AG10803 (cell line): ENCODE results near the gene CNGA3.
"Not testable (repeated sequence)": the region's sequence is repeated elsewhere in the genome, so short reads cannot be mapped to it uniquely, and the experiment has no call there.

Experiments
- DNase-seq: peaks from one replicate; pipeline ENCODE4 v3.0.0; 2010; ENCODE audit warnings: low read depth
- H3K4me3 ChIP-seq: 2 replicates; pipeline ENCODE4 v1.5.1; 2011; ENCODE audit warnings: mild to moderate bottlenecking, low read length, control low read depth
- TF ChIP-seq, protein P1 (sequence below): conservative IDR thresholded peaks from 2 replicates; pipeline ENCODE4 v1.5.1; 2011; ENCODE audit warnings: mild to moderate bottlenecking, low read length, control low read depth, inconsistent platforms

CNGA3 gene

DNA sequence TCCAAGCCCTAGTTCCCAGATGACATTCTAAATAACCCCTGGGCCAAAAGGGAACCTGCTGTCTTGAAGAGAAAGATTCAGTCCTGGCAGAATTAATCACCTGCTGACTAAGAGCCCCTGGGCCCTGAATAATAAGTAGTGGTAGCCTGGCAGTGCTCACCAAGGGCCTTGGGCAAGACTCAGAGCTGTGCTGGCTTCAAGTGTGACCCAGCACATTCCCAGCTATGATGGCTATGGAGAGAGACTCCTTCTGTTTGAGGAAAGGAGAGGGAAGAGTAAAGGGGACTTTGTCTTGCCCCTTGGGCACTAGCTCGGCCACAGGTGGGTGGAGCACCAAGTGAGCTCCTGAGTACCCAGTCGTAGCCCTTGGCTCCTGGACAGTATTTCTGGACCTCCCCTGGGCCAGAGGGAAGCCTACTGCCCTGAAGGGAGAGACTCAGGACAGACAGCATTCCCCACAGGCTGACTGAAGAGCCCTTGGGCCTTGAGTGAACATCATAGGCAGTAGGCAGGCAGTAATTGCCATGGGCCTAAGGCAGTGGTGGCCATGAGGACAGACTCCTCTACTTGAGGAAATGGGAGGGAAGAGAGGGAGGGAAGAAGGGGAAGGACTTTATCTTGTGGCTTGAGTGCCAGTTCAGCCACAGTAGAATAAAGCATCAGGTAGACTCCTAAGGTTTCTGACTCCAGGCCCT, 58.4 kb downstream of the CNGA3 start:
- TF ChIP-seq, protein P1, sequence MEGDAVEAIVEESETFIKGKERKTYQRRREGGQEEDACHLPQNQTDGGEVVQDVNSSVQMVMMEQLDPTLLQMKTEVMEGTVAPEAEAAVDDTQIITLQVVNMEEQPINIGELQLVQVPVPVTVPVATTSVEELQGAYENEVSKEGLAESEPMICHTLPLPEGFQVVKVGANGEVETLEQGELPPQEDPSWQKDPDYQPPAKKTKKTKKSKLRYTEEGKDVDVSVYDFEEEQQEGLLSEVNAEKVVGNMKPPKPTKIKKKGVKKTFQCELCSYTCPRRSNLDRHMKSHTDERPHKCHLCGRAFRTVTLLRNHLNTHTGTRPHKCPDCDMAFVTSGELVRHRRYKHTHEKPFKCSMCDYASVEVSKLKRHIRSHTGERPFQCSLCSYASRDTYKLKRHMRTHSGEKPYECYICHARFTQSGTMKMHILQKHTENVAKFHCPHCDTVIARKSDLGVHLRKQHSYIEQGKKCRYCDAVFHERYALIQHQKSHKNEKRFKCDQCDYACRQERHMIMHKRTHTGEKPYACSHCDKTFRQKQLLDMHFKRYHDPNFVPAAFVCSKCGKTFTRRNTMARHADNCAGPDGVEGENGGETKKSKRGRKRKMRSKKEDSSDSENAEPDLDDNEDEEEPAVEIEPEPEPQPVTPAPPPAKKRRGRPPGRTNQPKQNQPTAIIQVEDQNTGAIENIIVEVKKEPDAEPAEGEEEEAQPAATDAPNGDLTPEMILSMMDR: no peak
- DNase-seq: no peak
- no peak overlapping the region for H3K4me3 ChIP-seq

DNA sequence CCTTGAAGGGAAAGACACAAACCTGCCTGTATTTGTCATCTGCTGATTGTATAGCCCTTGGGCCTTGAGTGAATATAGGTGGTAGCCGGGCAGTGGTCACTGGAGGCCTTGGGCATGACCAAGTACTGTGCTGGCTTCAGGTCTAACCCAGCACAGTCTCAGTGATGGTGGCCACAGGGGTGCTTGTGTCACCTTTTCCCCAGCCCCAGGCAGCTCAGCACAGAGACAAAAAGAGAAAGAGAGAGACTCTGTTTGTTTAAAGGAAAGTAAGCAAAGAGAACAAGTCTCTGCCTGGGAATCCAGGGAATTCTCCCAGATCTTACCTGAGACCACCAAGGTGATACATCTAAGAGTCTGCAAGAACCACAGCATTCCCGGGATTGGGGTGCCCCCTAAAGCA, 59.0 kb downstream of the CNGA3 start:
- no peak overlapping the region for H3K4me3 ChIP-seq
- no peak for DNase-seq
- TF ChIP-seq, protein P1: no peak

DNA sequence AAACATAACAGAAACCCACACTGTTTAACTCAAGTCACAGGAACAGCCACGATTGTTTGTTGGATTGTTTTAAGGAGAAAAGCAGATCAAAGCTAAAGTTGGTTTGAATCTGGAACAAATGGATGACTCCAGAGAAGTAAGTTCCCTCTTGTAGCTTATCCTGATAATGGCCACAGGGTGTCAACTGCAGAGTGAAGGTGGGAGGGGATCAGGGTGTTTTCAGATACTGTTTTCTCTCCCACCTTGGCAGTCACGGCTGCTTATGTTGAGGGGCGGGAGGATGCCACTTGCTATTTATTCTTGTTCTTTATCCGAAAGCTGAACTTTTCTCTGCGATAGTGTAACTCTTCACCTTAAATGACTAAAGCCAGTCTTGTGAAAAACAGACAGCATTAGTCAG, 61.9 kb downstream of the CNGA3 start:
- no peak for DNase-seq
- no peak overlapping the region for H3K4me3 ChIP-seq
- TF ChIP-seq, protein P1: no peak

DNA sequence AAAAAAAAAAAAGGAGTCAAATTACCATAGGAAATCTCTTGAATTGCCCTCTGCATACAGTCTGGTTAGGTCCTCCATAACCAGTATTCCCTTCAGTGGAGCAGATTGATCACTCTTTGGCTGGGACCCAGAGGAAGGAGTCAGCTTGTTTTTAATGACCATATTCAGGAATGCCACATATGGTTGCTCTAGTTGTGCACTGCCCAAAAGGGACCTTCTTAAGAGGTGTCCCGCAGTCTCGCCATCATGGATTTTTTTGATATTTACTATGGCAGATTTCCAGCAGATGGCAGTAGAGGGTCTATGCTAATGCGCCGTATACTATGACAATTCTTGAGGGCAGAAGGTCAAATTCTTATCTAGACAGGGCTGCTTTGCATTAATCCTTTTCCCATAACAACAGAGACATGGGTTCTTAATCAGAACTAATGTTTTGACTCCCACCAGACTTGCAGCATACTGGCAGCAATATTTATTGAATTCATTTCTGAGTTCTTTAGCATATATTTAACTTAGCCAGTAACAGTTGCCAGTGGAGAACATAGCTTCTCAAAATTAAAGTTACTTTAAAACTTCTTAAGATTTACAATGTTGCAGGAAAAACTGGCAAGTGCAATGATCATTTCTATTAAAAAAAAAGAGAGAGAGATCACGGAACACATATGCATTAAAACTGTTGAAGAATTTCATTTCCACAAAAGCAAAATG, 66.6 kb downstream of the CNGA3 start:
- TF ChIP-seq, protein P1: peak; percentile 80
- peak; percentile 48 for DNase-seq

DNA sequence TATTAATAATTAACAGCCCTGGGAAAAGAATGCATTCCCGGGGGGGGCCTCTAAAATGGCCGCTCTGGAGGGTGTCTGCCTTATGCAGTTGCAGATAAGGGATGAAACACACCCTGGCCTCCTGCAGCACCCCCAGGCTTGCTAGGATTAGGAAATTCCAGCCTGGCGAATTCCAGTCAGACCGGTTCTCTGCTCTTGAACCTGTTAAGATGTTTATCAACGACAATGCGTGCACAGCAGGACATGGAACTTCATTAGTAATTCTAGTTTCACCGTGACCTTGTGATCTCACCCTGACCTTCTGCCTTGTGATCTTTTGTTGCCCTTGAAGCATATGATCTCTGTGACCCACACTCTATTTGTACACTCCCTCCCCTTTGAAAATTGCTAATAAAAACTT, 68.0 kb downstream of the CNGA3 start:
- not testable (repeated sequence) for H3K4me3 ChIP-seq, DNase-seq

More for the DNA sequence above, 66.6 kb downstream of the CNGA3 start:
- no peak overlapping the region for H3K4me3 ChIP-seq

DNA sequence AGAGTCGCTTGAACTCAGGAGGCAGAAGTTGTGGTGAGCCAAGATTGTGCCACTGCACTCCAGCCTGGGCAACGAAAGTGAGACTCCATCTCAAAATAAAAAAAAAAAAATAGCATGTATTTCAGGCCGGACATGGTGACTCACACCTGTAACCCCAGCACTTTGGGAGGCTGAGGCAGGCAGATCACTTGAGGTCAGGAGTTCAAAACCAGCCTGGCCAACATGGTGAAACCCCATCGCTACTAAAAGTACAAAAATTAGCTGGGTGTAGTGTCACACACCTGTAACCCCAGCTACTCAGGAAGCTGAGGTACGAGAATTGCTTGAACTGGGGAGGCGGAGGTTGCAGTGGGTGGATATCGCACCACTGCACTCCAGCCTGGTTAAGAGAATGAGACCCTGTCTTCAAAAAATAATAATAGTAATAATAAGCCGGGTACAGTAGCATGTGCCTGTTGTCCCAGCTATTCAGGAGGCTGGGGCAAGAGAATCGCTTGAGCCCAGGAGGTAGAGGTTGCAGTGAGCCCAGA, 69.5 kb downstream of the CNGA3 start:
- not testable (repeated sequence) for H3K4me3 ChIP-seq, DNase-seq

DNA sequence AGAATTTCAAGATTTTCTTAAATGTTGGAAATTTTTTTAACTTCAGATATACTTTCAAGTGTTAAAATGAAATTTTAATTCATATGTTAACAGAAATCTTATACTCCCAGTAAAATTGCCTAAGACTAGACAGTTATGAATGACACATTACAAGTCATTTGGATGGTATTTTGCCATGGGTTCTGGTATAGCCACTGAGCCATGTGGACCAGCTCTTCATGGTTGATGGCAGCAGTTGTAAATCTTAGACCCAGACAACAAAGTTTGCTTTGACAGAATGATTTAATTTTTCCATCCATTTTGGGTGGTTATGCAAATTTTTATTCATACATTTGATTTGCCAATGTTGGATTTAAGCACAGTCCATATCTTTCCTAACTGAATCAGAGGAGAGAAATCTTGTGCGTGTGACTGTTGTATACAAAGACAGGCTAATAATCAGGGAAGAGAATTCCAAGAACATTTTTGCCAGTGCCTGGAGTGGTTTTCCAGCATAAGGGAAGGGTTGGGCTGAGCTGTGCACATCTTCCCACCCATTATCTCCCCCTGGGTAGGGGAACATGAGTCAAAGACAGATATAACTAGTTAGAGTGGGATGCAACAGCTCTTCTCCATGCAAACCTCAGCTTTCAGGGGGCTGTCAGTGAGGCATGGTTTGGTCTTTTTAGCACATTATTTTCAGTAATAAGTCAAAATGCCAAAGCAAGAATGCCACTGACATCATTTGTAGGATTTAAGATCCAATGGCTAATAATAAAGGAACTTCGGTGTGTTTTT, 70.3 kb downstream of the CNGA3 start:
- H3K4me3 ChIP-seq: no peak overlapping the region
- DNase-seq: no peak
- TF ChIP-seq, protein P1: no peak
